GM23338 (cell line): Measurements from ENCODE around the gene GHRHR. TPM values are rescaled to one million over a fixed set of nuclear protein-coding genes. Genes with fewer than 3 reads are reported as not detected.

Experiments used
- ATAC-seq: fragments of 200-7000 bp; cut with Tn5 transposase; 3 replicates; pipeline ENCODE4 v1.9.1; 2020
- DNase-seq: peaks from one replicate; pipeline ENCODE4 v3.0.0-alpha.2; 2015; ENCODE audit warnings: low spot score
- H2AFZ ChIP-seq: fragments of 200-600 bp; sonication (generic); 2 replicates; pipeline ENCODE4 v1.8.0; 2016; ENCODE audit warnings: antibody characterized with exemption, mild to moderate bottlenecking, moderate library complexity
- H3F3A ChIP-seq: fragments of 200-600 bp; sonication (generic); replicated peaks from 2 replicates; pipeline ENCODE4 v1.8.0; 2017; ENCODE audit warnings: antibody characterized with exemption, mixed run types, low read depth
- H3K27ac ChIP-seq: fragments of 200-600 bp; sonication (generic); 2 replicates; pipeline ENCODE4 v1.6.1; 2016; ENCODE audit warnings: low read depth
- H3K27me3 ChIP-seq: fragments of 200-600 bp; sonication (generic); 2 replicates; pipeline ENCODE4 v1.8.0; 2016; ENCODE audit warnings: mild to moderate bottlenecking, mixed run types, moderate library complexity; ENCODE audit not compliant: insufficient read depth
- H3K36me3 ChIP-seq: fragments of 200-600 bp; sonication (generic); 2 replicates; pipeline ENCODE4 v1.8.0; 2016; ENCODE audit warnings: mild to moderate bottlenecking; ENCODE audit not compliant: insufficient read depth
- H3K4me1 ChIP-seq: fragments of 200-600 bp; sonication (generic); 2 replicates; pipeline ENCODE4 v1.8.0; 2016; ENCODE audit warnings: mild to moderate bottlenecking, moderate library complexity; ENCODE audit not compliant: insufficient read depth
- H3K4me2 ChIP-seq: fragments of 200-600 bp; sonication (generic); 2 replicates; pipeline ENCODE4 v1.7.1; 2017; ENCODE audit warnings: mixed run types
- H3K4me3 ChIP-seq: fragments of 200-600 bp; sonication (generic); 2 replicates; pipeline ENCODE4 v1.6.1; 2016; ENCODE audit warnings: mixed run types
- H3K79me2 ChIP-seq: fragments of 200-600 bp; sonication (generic); replicated peaks from 2 replicates; pipeline ENCODE4 v1.8.0; 2017; ENCODE audit warnings: mild to moderate bottlenecking; ENCODE audit not compliant: insufficient read depth
- H3K9me2 ChIP-seq: fragments of 200-600 bp; sonication (generic); 2 replicates; pipeline ENCODE4 v1.8.0; 2017; ENCODE audit not compliant: insufficient read depth
- H4K20me1 ChIP-seq: fragments of 200-600 bp; sonication (generic); replicated peaks from 2 replicates; pipeline ENCODE4 v1.8.0; 2017; ENCODE audit warnings: mild to moderate bottlenecking; ENCODE audit not compliant: insufficient read depth
- H3K27ac Mint-ChIP-seq: 2 replicates; pipeline ENCODE4 v1.8.0; 2020; ENCODE audit warnings: inconsistent platforms, mild to moderate bottlenecking, moderate library complexity, mixed read lengths
- H3K27me3 Mint-ChIP-seq: 3 replicates; pipeline ENCODE4 v1.8.0; 2022; ENCODE audit warnings: low read depth, mild to moderate bottlenecking, moderate library complexity, mixed read lengths, inconsistent platforms; ENCODE audit not compliant: insufficient read depth, poor library complexity
- H3K36me3 Mint-ChIP-seq: 3 replicates; pipeline ENCODE4 v1.8.0; 2021; ENCODE audit warnings: low read depth, mild to moderate bottlenecking, inconsistent platforms, moderate library complexity, mixed read lengths
- H3K4me1 Mint-ChIP-seq: 3 replicates; pipeline ENCODE4 v1.8.0; 2020; ENCODE audit warnings: mild to moderate bottlenecking, inconsistent platforms, mixed read lengths
- H3K4me3 Mint-ChIP-seq: 3 replicates; pipeline ENCODE4 v1.8.0; 2021; ENCODE audit warnings: moderate library complexity, mild to moderate bottlenecking, inconsistent platforms, mixed read lengths
- H3K9me3 Mint-ChIP-seq: 3 replicates; pipeline ENCODE4 v1.8.0; 2020; ENCODE audit warnings: moderate library complexity, mild to moderate bottlenecking, inconsistent platforms, mixed read lengths
- CREB1 ChIP-seq: fragments of 250-450 bp; sonication (Bioruptor Pico); IDR thresholded peaks from 2 replicates; pipeline ENCODE4 v1.5.0; 2020; ENCODE audit warnings: low read depth, mild to moderate bottlenecking, moderate library complexity
- EZH2 ChIP-seq: fragments of 200-600 bp; sonication (generic); IDR thresholded peaks from one replicate; pipeline ENCODE4 v1.8.0; 2017; ENCODE audit warnings: antibody characterized with exemption, mild to moderate bottlenecking, low read depth; ENCODE audit not compliant: unreplicated experiment
- EZH2phosphoT487 ChIP-seq: fragments of 200-600 bp; sonication (generic); IDR thresholded peaks from one replicate; pipeline ENCODE4 v1.8.1; 2018; ENCODE audit warnings: antibody characterized with exemption; ENCODE audit not compliant: unreplicated experiment
- JUNB ChIP-seq: IDR thresholded peaks from one replicate; pipeline ENCODE4 v1.6.1; 2016; ENCODE audit warnings: antibody characterized with exemption; ENCODE audit not compliant: unreplicated experiment
- NANOG ChIP-seq: IDR thresholded peaks from 2 replicates; pipeline ENCODE4 v1.6.1; 2016; ENCODE audit warnings: antibody characterized with exemption, borderline replicate concordance
- STAT1 ChIP-seq: IDR thresholded peaks from one replicate; pipeline ENCODE4 v1.6.1; 2016; ENCODE audit warnings: antibody characterized with exemption; ENCODE audit not compliant: unreplicated experiment
- ZNF331 ChIP-seq: fragments of 250-450 bp; sonication (Bioruptor Pico); IDR thresholded peaks from 2 replicates; pipeline ENCODE4 v1.5.0; 2020; ENCODE audit warnings: low read depth, mild to moderate bottlenecking, moderate library complexity
- polyA plus RNA-seq: library from polyadenylated mRNA; unstranded; fragments of >200 nt; fragmentation: Nextera tagmentation; extraction: Ambion mirVana; gene quantifications from 2 replicates; pipeline ENCODE4 v1.2.1, GENCODE V29; 2016
- total RNA-seq: library from RNA; depleted of rRNA; stranded (reverse); fragments of >200 nt; shearing (Covaris generic); gene quantifications from 2 replicates; pipeline ENCODE4 v1.2.3, GENCODE V29; 2014
- TF ChIP-seq, protein P1 (sequence below), 2 experiments: fragments of 200-600 bp in 1 of 2; sonication (generic) in 1 of 2; conservative IDR thresholded peaks; 2 replicates each; pipeline versions ENCODE4 v1.5.1 to v1.6.1; 2016 to 2017; ENCODE audit warnings: antibody characterized with exemption in 2 of 2, low read depth in 2 of 2, mild to moderate bottlenecking in 2 of 2, moderate library complexity in 1 of 2
- TF ChIP-seq, protein P2 (sequence below): fragments of 250-450 bp; sonication (Bioruptor Pico); IDR thresholded peaks from 2 replicates; pipeline ENCODE4 v1.5.0; 2020; ENCODE audit warnings: mild to moderate bottlenecking, moderate library complexity

Gene GHRHR
- total and polyA plus RNA-seq, 2 experiments from 2014 or later: 2.2 TPM; not detected in 1

DNA sequence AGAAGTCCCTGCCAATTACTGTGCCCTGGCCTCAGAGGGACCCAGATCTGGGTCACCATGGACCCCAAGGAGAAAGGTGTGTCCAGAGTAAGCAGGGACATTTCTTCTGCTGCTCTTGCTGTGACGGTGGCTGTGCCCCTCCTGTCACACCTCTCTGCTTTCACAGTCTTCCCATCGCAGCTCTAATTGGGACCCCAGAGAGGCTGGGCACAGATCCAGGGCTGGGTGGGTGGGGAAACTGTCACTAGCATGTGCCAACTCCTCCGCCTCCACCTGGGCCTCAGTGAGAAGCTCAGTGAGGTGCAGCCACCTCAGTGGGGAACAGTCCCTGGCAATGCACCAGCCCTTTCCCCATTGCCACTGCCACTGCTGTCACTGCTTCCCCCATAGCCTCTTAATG lies 51.1 kb downstream of the GHRHR start:
- no peak for ATAC-seq

DNA sequence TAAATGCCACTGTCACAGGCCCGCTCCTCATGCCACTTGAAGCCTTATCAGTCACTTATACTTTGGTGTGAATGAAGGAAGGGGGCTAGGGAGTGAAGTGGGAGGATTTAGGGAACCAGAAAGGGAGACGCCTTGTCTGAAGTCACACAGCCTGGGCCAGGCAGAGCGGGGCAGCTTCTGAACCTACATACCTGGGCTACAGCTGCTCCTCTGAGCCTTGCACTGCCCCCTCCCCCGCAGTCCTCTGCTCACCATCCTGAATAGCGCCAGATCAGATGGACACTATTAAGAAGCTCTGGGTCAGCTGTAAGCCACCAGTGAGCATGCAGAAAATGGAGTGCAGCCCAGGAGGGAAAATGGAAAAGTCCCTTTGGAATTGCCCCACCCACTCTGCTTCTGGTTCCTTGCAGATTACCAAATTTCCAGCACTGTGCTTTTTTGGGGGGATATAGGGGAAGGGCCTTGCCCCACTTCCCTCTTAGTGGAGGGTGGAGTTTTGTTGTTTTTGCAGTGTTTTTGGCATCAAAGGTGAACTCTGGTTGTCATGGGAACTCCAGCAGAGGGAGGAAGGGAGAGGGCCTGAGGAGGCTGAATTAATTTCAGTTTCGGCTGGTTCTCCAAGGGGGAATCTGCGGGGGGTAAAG lies 53.4 kb downstream of the GHRHR start:
- peaks cover 11% of the 10 kb centered on the region for H3K4me1 ChIP-seq
- Mint-ChIP-seq H3K4me1 (peaks cover 24% of the 10 kb centered on the region), H3K9me3 (no peaks in the 10 kb centered on the region), H3K27me3 (peaks cover 5% of the 10 kb centered on the region), H3K4me3 (no peak overlapping the region), H3K27ac (no peak overlapping the region), H3K36me3 (no peaks in the 10 kb centered on the region)
- H2AFZ ChIP-seq: no peak overlapping the region
- H4K20me1 ChIP-seq: no peaks in the 10 kb centered on the region
- DNase-seq (no peak), ATAC-seq (peak; percentile 49)
- no peaks in the 10 kb centered on the region for H3K79me2 ChIP-seq
- no peaks in the 10 kb centered on the region for H3K9me2 ChIP-seq
- H3K4me3 ChIP-seq: no peak overlapping the region
- H3K27me3 ChIP-seq: no peaks in the 10 kb centered on the region
- no peak overlapping the region for H3K4me2 ChIP-seq
- no peaks in the 10 kb centered on the region for H3K36me3 ChIP-seq
- no peak overlapping the region for H3K27ac ChIP-seq
- no peaks in the 10 kb centered on the region for H3F3A ChIP-seq
- TF ChIP-seq, protein P1, sequence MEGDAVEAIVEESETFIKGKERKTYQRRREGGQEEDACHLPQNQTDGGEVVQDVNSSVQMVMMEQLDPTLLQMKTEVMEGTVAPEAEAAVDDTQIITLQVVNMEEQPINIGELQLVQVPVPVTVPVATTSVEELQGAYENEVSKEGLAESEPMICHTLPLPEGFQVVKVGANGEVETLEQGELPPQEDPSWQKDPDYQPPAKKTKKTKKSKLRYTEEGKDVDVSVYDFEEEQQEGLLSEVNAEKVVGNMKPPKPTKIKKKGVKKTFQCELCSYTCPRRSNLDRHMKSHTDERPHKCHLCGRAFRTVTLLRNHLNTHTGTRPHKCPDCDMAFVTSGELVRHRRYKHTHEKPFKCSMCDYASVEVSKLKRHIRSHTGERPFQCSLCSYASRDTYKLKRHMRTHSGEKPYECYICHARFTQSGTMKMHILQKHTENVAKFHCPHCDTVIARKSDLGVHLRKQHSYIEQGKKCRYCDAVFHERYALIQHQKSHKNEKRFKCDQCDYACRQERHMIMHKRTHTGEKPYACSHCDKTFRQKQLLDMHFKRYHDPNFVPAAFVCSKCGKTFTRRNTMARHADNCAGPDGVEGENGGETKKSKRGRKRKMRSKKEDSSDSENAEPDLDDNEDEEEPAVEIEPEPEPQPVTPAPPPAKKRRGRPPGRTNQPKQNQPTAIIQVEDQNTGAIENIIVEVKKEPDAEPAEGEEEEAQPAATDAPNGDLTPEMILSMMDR (conservative IDR thresholded peaks at IDR 0.05; ENCODE audit: low read depth in 2 of 2): no peak
- TF ChIP-seq EZH2phosphoT487: no peak
- TF ChIP-seq EZH2: no peak
- TF ChIP-seq, protein P2, sequence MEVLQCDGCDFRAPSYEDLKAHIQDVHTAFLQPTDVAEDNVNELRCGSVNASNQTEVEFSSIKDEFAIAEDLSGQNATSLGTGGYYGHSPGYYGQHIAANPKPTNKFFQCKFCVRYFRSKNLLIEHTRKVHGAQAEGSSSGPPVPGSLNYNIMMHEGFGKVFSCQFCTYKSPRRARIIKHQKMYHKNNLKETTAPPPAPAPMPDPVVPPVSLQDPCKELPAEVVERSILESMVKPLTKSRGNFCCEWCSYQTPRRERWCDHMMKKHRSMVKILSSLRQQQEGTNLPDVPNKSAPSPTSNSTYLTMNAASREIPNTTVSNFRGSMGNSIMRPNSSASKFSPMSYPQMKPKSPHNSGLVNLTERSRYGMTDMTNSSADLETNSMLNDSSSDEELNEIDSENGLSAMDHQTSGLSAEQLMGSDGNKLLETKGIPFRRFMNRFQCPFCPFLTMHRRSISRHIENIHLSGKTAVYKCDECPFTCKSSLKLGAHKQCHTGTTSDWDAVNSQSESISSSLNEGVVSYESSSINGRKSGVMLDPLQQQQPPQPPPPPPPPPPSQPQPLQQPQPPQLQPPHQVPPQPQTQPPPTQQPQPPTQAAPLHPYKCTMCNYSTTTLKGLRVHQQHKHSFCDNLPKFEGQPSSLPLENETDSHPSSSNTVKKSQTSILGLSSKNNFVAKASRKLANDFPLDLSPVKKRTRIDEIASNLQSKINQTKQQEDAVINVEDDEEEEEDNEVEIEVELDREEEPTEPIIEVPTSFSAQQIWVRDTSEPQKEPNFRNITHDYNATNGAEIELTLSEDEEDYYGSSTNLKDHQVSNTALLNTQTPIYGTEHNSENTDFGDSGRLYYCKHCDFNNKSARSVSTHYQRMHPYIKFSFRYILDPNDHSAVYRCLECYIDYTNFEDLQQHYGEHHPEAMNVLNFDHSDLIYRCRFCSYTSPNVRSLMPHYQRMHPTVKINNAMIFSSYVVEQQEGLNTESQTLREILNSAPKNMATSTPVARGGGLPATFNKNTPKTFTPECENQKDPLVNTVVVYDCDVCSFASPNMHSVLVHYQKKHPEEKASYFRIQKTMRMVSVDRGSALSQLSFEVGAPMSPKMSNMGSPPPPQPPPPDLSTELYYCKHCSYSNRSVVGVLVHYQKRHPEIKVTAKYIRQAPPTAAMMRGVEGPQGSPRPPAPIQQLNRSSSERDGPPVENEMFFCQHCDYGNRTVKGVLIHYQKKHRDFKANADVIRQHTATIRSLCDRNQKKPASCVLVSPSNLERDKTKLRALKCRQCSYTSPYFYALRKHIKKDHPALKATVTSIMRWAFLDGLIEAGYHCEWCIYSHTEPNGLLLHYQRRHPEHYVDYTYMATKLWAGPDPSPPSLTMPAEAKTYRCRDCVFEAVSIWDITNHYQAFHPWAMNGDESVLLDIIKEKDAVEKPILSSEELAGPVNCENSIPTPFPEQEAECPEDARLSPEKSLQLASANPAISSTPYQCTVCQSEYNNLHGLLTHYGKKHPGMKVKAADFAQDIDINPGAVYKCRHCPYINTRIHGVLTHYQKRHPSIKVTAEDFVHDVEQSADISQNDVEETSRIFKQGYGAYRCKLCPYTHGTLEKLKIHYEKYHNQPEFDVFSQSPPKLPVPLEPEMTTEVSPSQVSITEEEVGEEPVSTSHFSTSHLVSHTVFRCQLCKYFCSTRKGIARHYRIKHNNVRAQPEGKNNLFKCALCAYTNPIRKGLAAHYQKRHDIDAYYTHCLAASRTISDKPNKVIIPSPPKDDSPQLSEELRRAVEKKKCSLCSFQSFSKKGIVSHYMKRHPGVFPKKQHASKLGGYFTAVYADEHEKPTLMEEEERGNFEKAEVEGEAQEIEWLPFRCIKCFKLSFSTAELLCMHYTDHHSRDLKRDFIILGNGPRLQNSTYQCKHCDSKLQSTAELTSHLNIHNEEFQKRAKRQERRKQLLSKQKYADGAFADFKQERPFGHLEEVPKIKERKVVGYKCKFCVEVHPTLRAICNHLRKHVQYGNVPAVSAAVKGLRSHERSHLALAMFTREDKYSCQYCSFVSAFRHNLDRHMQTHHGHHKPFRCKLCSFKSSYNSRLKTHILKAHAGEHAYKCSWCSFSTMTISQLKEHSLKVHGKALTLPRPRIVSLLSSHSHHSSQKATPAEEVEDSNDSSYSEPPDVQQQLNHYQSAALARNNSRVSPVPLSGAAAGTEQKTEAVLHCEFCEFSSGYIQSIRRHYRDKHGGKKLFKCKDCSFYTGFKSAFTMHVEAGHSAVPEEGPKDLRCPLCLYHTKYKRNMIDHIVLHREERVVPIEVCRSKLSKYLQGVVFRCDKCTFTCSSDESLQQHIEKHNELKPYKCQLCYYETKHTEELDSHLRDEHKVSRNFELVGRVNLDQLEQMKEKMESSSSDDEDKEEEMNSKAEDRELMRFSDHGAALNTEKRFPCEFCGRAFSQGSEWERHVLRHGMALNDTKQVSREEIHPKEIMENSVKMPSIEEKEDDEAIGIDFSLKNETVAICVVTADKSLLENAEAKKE: no peak
- TF ChIP-seq STAT1: no peak
- TF ChIP-seq ZNF331 (CRISPR knock-in tag): no peak

More for the DNA sequence above, 51.1 kb downstream of the GHRHR start:
- no peak overlapping the region for H3K4me3 Mint-ChIP-seq
- no peaks in the 10 kb centered on the region for H3K9me3 Mint-ChIP-seq
- H3K27ac Mint-ChIP-seq: no peak overlapping the region
- DNase-seq: no peak
- TF ChIP-seq CREB1: no peak
- TF ChIP-seq, protein P1 (conservative IDR thresholded peaks at IDR 0.05; ENCODE audit: low read depth in 2 of 2): no peak
- no peak for TF ChIP-seq JUNB
- TF ChIP-seq NANOG: no peak
- Histone ChIP-seq H3F3A (no peaks in the 10 kb centered on the region), H4K20me1 (no peaks in the 10 kb centered on the region), H3K27ac (no peak overlapping the region), H3K4me1 (no peaks in the 10 kb centered on the region), H3K27me3 (no peaks in the 10 kb centered on the region), H3K79me2 (no peaks in the 10 kb centered on the region), H3K9me2 (0 out of 2 replicates have a peak, but pooled peaks cover 8% of the 10 kb centered on the region), H3K36me3 (no peaks in the 10 kb centered on the region), H3K4me2 (no peak overlapping the region), H3K4me3 (no peak overlapping the region), H2AFZ (no peak overlapping the region)
- H3K36me3 Mint-ChIP-seq: no peaks in the 10 kb centered on the region
- H3K27me3 Mint-ChIP-seq: peaks cover 3% of the 10 kb centered on the region
- H3K4me1 Mint-ChIP-seq: peaks cover 5% of the 10 kb centered on the region
